ENCODE results near the gene UROC1. TPM values are rescaled to one million over a fixed set of nuclear protein-coding genes. Genes with fewer than 3 reads are reported as not detected.

The UROC1 gene
- total and polyA plus RNA-seq, 2 of the 4 experiments (the other 2 are of a cell fraction) = not detected

DNA sequence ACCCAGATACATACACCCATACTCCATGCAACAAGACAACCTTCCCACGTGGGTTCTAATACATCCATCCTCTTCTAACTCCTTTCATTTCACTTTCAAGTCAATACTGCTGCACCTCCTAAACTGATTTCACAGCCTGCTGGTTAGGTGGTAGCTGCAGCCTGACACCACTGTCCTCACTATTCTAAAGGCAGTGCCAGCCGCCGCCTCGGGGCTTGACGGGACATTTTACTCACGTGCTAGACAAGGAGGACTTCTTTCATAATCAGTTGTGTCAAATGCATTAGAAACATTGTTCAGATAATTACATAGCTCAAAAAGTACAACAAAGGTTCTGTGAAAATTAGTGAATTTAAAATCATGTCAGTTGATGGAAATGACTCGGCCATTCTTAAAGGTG is 6.3 kb downstream of the UROC1 start:
- ChIA-PET POLR2A (ENCODE audit: unreplicated experiment) (no interaction called here), CTCF (interaction anchor here (0.8 kb wide), 1 partner anchor 11 kb away, joined by 3 read pairs; no protein-coding TSS in a partner anchor)
- Histone ChIP-seq H4K91ac (ENCODE audit: insufficient read depth, low read depth, low read length) (no peak overlapping the region), H3K27me3 (ENCODE audit: control insufficient read depth, insufficient read depth, low read length) (peaks cover 29% of the 10 kb centered on the region; the same call in 1 of the 2 replicates), H3K9me3 (ENCODE audit: control insufficient read depth, insufficient read depth, low read length) (no peaks in the 10 kb centered on the region), H3K23ac (ENCODE audit: low read depth, low read length) (no peak overlapping the region), H2AFZ (replicated peaks; ENCODE audit: low read length, poor library complexity) (no peak overlapping the region), H3K9me1 (ENCODE audit: insufficient read depth, low read length) (no peaks in the 10 kb centered on the region), H3K4me2 (ENCODE audit: low read depth, low read length) (no peak overlapping the region), H2AK9ac (replicated peaks; ENCODE audit: low read depth, low read length, poor library complexity) (no peak overlapping the region), H2BK15ac (ENCODE audit: low read depth, low read length) (no peak overlapping the region), H4K5ac (ENCODE audit: low read depth, low read length) (no peak overlapping the region), H3K9ac (ENCODE audit: low read depth, low read length) (no peak overlapping the region), H3K27ac (ENCODE audit: insufficient read depth, low read length) (no peak overlapping the region), H3K56ac (ENCODE audit: extremely low read depth, insufficient read depth, low read length) (no peak overlapping the region), H4K8ac (ENCODE audit: low read depth in 2 of 2, low read length in 2 of 2) (no peak overlapping the region), H3K18ac (ENCODE audit: low read depth, low read length) (no peak overlapping the region), H3K4me1 (ENCODE audit: control insufficient read depth, insufficient read depth, low read length) (no peaks in the 10 kb centered on the region), H2BK120ac (ENCODE audit: low read depth, low read length) (no peak overlapping the region), H3K14ac (replicated peaks; ENCODE audit: low read depth, low read length) (no peak overlapping the region), H2AK5ac (ENCODE audit: low read depth, low read length) (no peak overlapping the region), H2BK5ac (ENCODE audit: low read depth, low read length, poor library complexity, severe bottlenecking) (no peak overlapping the region), H3K4me3 (ENCODE audit: insufficient read depth, low read depth, low read length) (no peak overlapping the region), H3K36me3 (ENCODE audit: control insufficient read depth, insufficient read depth, low read length) (no peaks in the 10 kb centered on the region), H2BK20ac (ENCODE audit: low read depth, low read length) (no peak overlapping the region), H4K20me1 (ENCODE audit: insufficient read depth, low read length) (no peaks in the 10 kb centered on the region), H3K4ac (ENCODE audit: low read depth, low read length) (no peak overlapping the region), H3K79me1 (ENCODE audit: low read depth in 1 of 2, low read length in 2 of 2) (no peaks in the 10 kb centered on the region)
- in situ Hi-C loops (cut with MboI; ENCODE audit: low sequenced_read_pairs) (no loop called here), intact Hi-C loops (cut with micrococcal nuclease) (no loop called here), dilution Hi-C loops (cut with HindIII; ENCODE audit: low sequenced_read_pairs, unreplicated experiment) (no loop called here)
- DNase-seq (no peak), ATAC-seq (ENCODE audit: low read depth) (no peak)
- WGBS, 2 experiments (ENCODE audit: extremely low coverage in 2 of 2, insufficient read length in 1 of 2) = 29% methylated on average over 1 of the region's 7 CpGs; no CpG with 5 or more reads in 1 of the 2 experiments
- BruUV-seq (replicated peaks) = no TSS peak
- no peak for TF ChIP-seq CHD1 (IDR thresholded peaks at IDR 0.05; ENCODE audit: low read depth, low read length)
- no peak for TF ChIP-seq RAD21 (IDR thresholded peaks at IDR 0.05; ENCODE audit: low read length)
- TF ChIP-seq, protein P1, sequence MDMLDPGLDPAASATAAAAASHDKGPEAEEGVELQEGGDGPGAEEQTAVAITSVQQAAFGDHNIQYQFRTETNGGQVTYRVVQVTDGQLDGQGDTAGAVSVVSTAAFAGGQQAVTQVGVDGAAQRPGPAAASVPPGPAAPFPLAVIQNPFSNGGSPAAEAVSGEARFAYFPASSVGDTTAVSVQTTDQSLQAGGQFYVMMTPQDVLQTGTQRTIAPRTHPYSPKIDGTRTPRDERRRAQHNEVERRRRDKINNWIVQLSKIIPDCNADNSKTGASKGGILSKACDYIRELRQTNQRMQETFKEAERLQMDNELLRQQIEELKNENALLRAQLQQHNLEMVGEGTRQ (IDR thresholded peaks at IDR 0.05; ENCODE audit: low read depth, low read length) = no peak
- no peak for TF ChIP-seq BHLHE40 (IDR thresholded peaks at IDR 0.05; ENCODE audit: low read depth, low read length)
- no peak for TF ChIP-seq RCOR1 (IDR thresholded peaks at IDR 0.05; ENCODE audit: insufficient replicate concordance, low read length)
- no peak for TF ChIP-seq POLR2A (IDR thresholded peaks at IDR 0.05; ENCODE audit: low read depth, low read length)
- no peak for TF ChIP-seq MXI1 (IDR thresholded peaks at IDR 0.05; ENCODE audit: borderline replicate concordance, low read depth, low read length)
- TF ChIP-seq, protein P2, sequence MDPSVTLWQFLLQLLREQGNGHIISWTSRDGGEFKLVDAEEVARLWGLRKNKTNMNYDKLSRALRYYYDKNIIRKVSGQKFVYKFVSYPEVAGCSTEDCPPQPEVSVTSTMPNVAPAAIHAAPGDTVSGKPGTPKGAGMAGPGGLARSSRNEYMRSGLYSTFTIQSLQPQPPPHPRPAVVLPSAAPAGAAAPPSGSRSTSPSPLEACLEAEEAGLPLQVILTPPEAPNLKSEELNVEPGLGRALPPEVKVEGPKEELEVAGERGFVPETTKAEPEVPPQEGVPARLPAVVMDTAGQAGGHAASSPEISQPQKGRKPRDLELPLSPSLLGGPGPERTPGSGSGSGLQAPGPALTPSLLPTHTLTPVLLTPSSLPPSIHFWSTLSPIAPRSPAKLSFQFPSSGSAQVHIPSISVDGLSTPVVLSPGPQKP (IDR thresholded peaks at IDR 0.05; ENCODE audit: borderline replicate concordance, low read depth, low read length) = no peak
- TF ChIP-seq MAFK (IDR thresholded peaks at IDR 0.05; ENCODE audit: low read depth, low read length) = no peak
- TF ChIP-seq CEBPB (IDR thresholded peaks at IDR 0.05; ENCODE audit: low read depth, low read length) = no peak
- no peak for TF ChIP-seq RFX5 (IDR thresholded peaks at IDR 0.05; ENCODE audit: low read depth, low read length)
- TF ChIP-seq SMC3 (IDR thresholded peaks at IDR 0.05; ENCODE audit: low read depth, low read length) = no peak
- TF ChIP-seq MAZ (IDR thresholded peaks at IDR 0.05; ENCODE audit: borderline replicate concordance, low read depth, low read length) = no peak
- no peak for TF ChIP-seq FOS (IDR thresholded peaks at IDR 0.05; ENCODE audit: low read depth, low read length)
- TF ChIP-seq, protein P3, sequence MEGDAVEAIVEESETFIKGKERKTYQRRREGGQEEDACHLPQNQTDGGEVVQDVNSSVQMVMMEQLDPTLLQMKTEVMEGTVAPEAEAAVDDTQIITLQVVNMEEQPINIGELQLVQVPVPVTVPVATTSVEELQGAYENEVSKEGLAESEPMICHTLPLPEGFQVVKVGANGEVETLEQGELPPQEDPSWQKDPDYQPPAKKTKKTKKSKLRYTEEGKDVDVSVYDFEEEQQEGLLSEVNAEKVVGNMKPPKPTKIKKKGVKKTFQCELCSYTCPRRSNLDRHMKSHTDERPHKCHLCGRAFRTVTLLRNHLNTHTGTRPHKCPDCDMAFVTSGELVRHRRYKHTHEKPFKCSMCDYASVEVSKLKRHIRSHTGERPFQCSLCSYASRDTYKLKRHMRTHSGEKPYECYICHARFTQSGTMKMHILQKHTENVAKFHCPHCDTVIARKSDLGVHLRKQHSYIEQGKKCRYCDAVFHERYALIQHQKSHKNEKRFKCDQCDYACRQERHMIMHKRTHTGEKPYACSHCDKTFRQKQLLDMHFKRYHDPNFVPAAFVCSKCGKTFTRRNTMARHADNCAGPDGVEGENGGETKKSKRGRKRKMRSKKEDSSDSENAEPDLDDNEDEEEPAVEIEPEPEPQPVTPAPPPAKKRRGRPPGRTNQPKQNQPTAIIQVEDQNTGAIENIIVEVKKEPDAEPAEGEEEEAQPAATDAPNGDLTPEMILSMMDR (conservative IDR thresholded peaks at IDR 0.05; ENCODE audit: low read depth, low read length) = no peak
